ENCODE results near the gene CBX3.
"Not testable (repeated sequence)": the region's sequence is repeated elsewhere in the genome, so short reads cannot be mapped to it uniquely, and the experiment has no call there.

The CBX3 gene

DNA sequence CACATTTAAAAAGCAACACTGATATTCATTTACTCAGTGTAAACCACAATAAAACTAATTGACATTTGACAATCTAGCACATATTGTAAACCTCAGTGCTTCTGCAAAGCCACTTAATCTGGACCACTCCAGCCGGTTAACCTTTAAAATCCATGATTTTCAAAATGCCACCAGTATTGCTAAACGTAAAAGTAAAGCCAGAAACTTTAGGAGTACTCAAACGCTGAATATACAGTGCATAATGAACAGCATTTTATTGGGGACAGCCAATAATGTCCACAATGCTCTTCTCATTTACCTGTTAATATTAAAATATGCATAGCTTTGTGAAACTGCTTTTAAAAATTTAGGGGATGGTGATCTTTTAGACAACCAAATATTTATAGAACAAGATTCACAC is 11.8 kb upstream of the CBX3 start:
- Mint-ChIP-seq H3K27me3 (no peaks in the 10 kb centered on the region), H3K9me3 (no peaks in the 10 kb centered on the region), H3K4me3 (peak overlapping the region; percentile 23), H3K4me1 (ENCODE audit: low read depth) (peaks cover 95% of the 10 kb centered on the region), H3K27ac (peak overlapping the region; percentile 92), H3K36me3 (ENCODE audit: low read depth) (peaks cover 96% of the 10 kb centered on the region)
- DNase-seq = no peak

GRCh38 chr7:26190417-26190869 is 11.1 kb upstream of the CBX3 start:
- Mint-ChIP-seq H3K9me3 (no peaks in the 10 kb centered on the region), H3K36me3 (ENCODE audit: low read depth) (peaks cover 96% of the 10 kb centered on the region), H3K4me1 (ENCODE audit: low read depth) (peaks cover 92% of the 10 kb centered on the region), H3K27ac (peak overlapping the region; percentile 89), H3K27me3 (no peaks in the 10 kb centered on the region), H3K4me3 (peak overlapping the region; percentile 51)
- DNase-seq = no peak

GRCh38 chr7:26191233-26191973 is 10.1 kb upstream of the CBX3 start:
- Mint-ChIP-seq H3K27ac (peak overlapping the region; percentile 96), H3K9me3 (no peaks in the 10 kb centered on the region), H3K4me3 (peak overlapping the region; percentile 100), H3K4me1 (ENCODE audit: low read depth) (peaks cover 93% of the 10 kb centered on the region), H3K36me3 (ENCODE audit: low read depth) (peaks cover 100% of the 10 kb centered on the region), H3K27me3 (no peaks in the 10 kb centered on the region)
- no peak for DNase-seq

DNA sequence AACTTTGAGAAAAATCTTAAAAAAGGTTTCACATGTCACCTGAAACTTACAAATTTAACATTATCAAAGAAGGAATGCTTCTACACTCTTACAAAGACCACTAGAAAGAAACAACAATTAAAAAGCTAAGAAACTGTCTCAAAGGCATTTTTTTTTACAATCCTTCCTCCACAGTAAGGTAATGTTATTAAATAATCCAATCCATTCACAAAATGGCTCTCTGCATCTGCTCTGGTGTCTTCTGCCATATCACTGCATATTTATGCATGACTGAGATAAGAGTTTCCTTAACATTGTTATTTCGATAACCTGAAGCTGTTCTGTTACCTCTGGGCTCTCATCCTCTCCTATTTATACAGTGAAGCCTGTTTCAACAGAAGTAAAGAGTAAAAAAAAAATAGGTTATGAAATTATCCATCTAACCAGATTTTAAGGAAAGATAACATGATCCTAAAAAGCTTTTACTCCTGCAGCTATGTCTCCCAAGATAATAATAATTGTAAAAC is 9.5 kb upstream of the CBX3 start:
- Mint-ChIP-seq H3K4me1 (ENCODE audit: low read depth) (peaks cover 93% of the 10 kb centered on the region), H3K4me3 (peak overlapping the region; percentile 100), H3K27me3 (no peaks in the 10 kb centered on the region), H3K9me3 (no peaks in the 10 kb centered on the region), H3K27ac (peak overlapping the region; percentile 96), H3K36me3 (ENCODE audit: low read depth) (peaks cover 100% of the 10 kb centered on the region)
- DNase-seq = no peak

- Mint-ChIP-seq H3K36me3 (ENCODE audit: low read depth) (peaks cover 100% of the 10 kb centered on the region), H3K27ac (peak overlapping the region; percentile 96), H3K27me3 (no peaks in the 10 kb centered on the region), H3K4me1 (ENCODE audit: low read depth) (peaks cover 92% of the 10 kb centered on the region), H3K9me3 (no peaks in the 10 kb centered on the region), H3K4me3 (peak overlapping the region; percentile 100)
- DNase-seq = no peak
Observed at GRCh38 chr7:26192485-26193087, 9.0 kb upstream of the CBX3 start.

- peaks cover 99% of the 10 kb centered on the region for H3K36me3 Mint-ChIP-seq (ENCODE audit: low read depth)
Observed at GRCh38 chr7:26193432-26194207, 7.9 kb upstream of the CBX3 start.

GRCh38 chr7:26194764-26195163 is 6.8 kb upstream of the CBX3 start:
- H3K9me3 Mint-ChIP-seq = not testable (repeated sequence)

More at GRCh38 chr7:26193432-26194207, 7.9 kb upstream of the CBX3 start:
- H3K27me3 Mint-ChIP-seq = no peaks in the 10 kb centered on the region
- peaks cover 81% of the 10 kb centered on the region for H3K4me1 Mint-ChIP-seq (ENCODE audit: low read depth)
- peak overlapping the region; percentile 100 for H3K4me3 Mint-ChIP-seq
- H3K27ac Mint-ChIP-seq = peak overlapping the region; percentile 96
- no peak for DNase-seq
- no peaks in the 10 kb centered on the region for H3K9me3 Mint-ChIP-seq

DNA sequence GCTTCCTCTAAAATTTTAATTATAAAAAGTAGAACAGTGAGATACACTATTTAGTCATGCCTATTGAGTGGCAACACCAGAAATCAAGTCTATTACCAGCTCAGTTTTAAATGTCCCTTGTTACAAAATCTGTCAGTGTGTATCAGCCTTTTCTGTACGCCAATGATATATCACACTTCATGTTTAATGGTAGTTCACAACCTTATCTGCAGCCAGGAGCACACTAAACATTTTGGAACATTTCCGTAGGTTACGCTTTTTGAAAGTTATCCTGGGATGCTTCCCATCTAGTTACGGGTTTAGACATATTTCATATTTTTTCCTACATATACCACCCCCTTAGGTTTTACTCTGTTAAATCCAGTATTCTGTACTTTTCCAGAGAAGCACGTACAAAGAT is 6.4 kb upstream of the CBX3 start:
- DNase-seq = no peak
- H3K27me3 Mint-ChIP-seq = no peaks in the 10 kb centered on the region
- no peaks in the 10 kb centered on the region for H3K9me3 Mint-ChIP-seq
- H3K27ac Mint-ChIP-seq = peak overlapping the region; percentile 96
- H3K4me3 Mint-ChIP-seq = peak overlapping the region; percentile 100
- H3K36me3 Mint-ChIP-seq (ENCODE audit: low read depth) = peaks cover 99% of the 10 kb centered on the region
- peaks cover 67% of the 10 kb centered on the region for H3K4me1 Mint-ChIP-seq (ENCODE audit: low read depth)

More at GRCh38 chr7:26194764-26195163, 6.8 kb upstream of the CBX3 start:
- peaks cover 99% of the 10 kb centered on the region for H3K36me3 Mint-ChIP-seq (ENCODE audit: low read depth)
- not testable (repeated sequence) for DNase-seq, H3K27me3 Mint-ChIP-seq
- H3K4me3 Mint-ChIP-seq = peak overlapping the region; percentile 100
- H3K27ac Mint-ChIP-seq = peak overlapping the region; percentile 96
- H3K4me1 Mint-ChIP-seq (ENCODE audit: low read depth) = peaks cover 70% of the 10 kb centered on the region

DNA sequence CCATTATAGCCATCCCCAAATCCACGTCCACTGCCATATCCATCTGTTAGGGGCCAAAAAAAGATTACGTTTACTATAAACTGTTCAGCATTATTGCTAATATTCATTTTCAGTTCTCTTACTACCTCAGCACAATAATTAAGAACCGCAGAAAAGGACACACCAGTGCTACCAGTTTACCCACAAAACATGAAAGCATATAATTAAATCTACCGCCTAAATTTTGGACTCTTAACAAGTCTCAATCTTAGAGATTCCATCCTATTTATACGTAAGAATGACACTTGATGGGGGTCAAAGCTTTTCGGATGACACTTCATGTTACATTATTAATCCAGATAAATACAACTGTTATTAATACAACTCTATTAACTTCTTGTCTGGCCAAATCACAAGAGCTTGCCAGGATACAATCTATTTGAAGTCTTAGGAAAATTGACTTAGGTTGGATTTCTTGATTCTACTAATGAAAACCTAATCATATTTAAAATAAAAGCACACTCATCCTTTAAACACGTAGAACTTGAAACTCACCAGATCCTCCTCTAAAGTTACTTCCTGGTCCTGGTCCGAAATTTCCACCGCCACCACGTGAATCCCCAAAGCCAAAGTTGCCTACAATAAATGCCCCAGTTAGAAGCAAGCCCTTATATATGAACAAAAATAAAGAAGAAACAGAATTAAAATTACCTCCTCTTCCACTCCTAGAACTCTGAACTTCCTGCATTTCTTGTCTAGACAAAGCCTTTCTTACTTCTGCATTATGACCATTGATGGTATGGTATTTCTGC is 5.5 kb upstream of the CBX3 start:
- H3K36me3 Mint-ChIP-seq (ENCODE audit: low read depth) = peaks cover 96% of the 10 kb centered on the region
- H3K4me1 Mint-ChIP-seq (ENCODE audit: low read depth) = peaks cover 61% of the 10 kb centered on the region
- H3K27ac Mint-ChIP-seq = peak overlapping the region; percentile 96
- H3K9me3 Mint-ChIP-seq = no peaks in the 10 kb centered on the region
- peak overlapping the region; percentile 100 for H3K4me3 Mint-ChIP-seq
- H3K27me3 Mint-ChIP-seq = no peaks in the 10 kb centered on the region
- DNase-seq = no peak

- Mint-ChIP-seq H3K4me1 (ENCODE audit: low read depth) (peaks cover 49% of the 10 kb centered on the region), H3K27ac (peak overlapping the region; percentile 100)
- DNase-seq = no peak
Observed at GRCh38 chr7:26197153-26198115, 4.1 kb upstream of the CBX3 start.

GRCh38 chr7:26198133-26198780 is 3.3 kb upstream of the CBX3 start:
- Mint-ChIP-seq H3K4me1 (ENCODE audit: low read depth) (peaks cover 41% of the 10 kb centered on the region), H3K27me3 (no peaks in the 10 kb centered on the region), H3K36me3 (ENCODE audit: low read depth) (peaks cover 86% of the 10 kb centered on the region), H3K4me3 (peak overlapping the region; percentile 100), H3K27ac (peak overlapping the region; percentile 100), H3K9me3 (no peaks in the 10 kb centered on the region)
- DNase-seq = no peak

More at GRCh38 chr7:26197153-26198115, 4.1 kb upstream of the CBX3 start:
- H3K9me3 Mint-ChIP-seq = no peaks in the 10 kb centered on the region
- H3K36me3 Mint-ChIP-seq (ENCODE audit: low read depth) = peaks cover 86% of the 10 kb centered on the region
- no peaks in the 10 kb centered on the region for H3K27me3 Mint-ChIP-seq
- H3K4me3 Mint-ChIP-seq = peak overlapping the region; percentile 100

DNA sequence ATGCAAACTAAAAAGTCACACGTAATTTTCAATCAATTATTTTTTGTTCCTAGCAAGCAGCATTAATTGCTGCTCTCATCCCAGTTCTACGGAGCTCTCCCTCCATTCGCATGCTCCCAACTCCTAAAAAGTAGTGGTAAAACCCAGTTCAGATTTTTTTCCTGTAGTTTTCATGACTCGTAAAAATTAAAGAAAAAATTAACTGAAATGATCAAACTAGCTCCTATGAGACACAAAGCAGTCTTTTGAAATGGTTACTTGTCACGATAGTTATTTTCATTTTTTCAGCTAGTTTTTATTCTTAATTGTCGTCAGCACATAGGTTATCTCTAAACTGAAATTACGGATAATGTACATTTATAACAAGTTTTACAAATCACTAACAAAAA is 2.8 kb upstream of the CBX3 start:
- no peaks in the 10 kb centered on the region for H3K9me3 Mint-ChIP-seq
- peaks cover 38% of the 10 kb centered on the region for H3K4me1 Mint-ChIP-seq (ENCODE audit: low read depth)
- H3K27me3 Mint-ChIP-seq = no peaks in the 10 kb centered on the region
- H3K36me3 Mint-ChIP-seq (ENCODE audit: low read depth) = peaks cover 86% of the 10 kb centered on the region
- H3K4me3 Mint-ChIP-seq = peak overlapping the region; percentile 100
- H3K27ac Mint-ChIP-seq = peak overlapping the region; percentile 100
- no peak for DNase-seq

All from activated T-cell treated with anti-CD3 and anti-CD28 coated beads, Interleukin-2, amount 50 U/mL, for 24 hours (primary cell).